Measurements from ENCODE around the gene STK32B.
"Not testable (repeated sequence)": the region's sequence is repeated elsewhere in the genome, so short reads cannot be mapped to it uniquely, and the experiment has no call there.

The STK32B gene

DNA sequence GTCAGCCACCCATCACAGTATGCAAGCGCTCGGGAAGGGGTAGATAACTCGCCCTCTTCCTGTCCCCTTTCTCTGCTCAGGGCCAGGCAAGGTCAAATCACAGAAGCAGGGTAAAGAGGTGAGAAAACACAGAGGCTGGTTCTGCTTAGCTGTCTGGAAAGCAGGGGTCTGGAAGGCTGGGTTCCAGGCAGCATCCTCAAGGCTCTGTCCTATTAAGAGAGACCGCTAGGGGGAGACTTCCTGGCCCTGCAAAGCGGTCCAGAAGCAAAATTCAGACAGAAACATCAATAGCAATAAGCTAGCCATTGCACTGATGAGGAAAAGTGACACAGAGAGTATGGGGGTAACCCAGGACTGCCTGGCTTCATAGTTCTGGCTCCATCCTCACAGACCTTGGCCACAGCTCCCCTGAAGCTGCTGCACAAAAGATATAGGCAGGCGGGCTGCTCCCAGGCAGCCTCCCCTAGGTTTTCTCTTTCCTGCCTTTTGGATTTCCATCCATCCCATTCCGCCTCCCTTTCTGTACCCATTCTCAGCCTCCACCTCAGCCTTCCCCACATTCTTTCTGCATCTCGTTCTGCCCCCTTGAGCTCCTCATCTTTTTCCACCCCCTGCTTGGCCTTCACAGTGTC lies 348.6 kb downstream of the STK32B start:
- FAIRE-seq: no peak

GRCh38 chr4:5403746-5404497 lies 352.6 kb downstream of the STK32B start:
- FAIRE-seq: no peak

DNA sequence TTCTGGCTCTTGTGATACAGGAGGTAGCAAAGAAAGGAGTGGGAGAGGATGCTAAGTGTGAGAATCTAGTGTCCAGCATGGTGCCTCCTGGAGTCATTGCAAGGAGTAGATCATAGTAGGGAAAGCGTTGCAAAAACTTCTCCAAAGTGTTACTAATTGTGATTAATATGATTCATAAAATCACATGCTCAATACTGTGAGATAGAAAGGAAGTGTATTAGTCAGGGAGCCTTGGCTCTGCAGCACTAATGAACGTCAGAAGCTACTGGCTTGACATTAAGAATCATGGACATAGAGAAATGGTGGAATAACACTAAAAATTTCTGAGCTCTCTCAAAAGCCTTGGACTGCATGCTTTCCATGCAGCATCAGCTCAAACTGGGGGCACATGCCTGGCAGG lies 358.0 kb downstream of the STK32B start:
- no peak for FAIRE-seq

GRCh38 chr4:5409972-5410618 lies 358.8 kb downstream of the STK32B start:
- FAIRE-seq: no peak

DNA sequence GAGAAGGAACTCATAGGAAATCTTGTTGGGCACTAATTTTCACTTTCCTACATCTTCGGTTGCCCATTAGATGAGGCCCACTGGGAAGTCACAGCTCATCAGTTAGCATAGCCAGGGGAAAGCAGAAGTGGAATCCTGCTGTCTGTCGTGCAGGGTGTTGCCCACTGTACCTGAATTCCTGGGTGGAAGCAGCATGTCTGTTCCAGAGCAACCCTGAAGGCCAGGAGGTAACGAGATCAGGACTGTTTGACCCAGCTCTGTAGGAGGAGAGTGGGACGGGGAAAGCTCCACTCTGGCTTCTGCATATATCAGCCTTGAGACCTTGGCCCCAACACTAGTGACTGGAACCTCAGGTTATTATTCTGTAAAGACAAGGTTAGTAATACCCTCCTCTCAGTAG lies 361.0 kb downstream of the STK32B start:
- FAIRE-seq: no peak

DNA sequence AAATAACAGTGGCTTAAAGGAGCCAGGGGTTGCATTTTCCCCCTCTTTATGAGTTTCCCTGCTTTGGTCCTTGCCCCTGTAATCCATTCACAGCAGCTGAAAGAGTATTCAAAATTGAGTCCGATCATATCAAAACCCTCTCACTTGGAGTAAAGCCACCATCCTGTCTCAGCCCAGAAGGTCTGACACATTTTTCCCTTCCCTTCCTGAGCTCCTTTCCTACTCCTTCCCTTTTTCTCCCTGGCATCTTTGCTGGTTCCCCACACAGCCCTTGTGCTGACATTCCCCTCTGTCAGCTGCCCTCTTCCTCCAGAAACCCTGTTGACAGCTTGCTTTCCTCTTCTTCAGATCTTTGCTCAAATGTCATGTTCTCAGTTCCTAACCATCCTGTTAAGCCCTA lies 361.5 kb downstream of the STK32B start:
- FAIRE-seq: no peak

DNA sequence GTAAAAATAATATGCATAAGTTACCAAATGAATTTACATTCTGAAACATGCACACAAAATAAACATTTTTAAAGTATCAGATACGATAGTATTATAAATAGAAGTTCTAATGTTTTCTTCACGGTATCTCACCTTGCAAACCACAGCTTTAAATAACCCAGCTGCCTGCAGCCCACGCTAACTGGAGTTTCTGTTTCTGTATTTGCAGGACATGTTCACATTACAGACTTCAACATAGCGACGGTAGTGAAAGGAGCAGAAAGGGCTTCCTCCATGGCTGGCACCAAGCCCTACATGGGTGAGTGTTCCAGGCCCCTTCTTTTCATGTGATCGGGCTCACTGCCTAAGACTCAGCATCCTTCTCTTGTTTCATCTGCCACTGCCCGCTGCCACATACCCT lies 365.4 kb downstream of the STK32B start:
- FAIRE-seq: no peak

GRCh38 chr4:5420266-5420665 lies 369.0 kb downstream of the STK32B start:
- FAIRE-seq: no peak

DNA sequence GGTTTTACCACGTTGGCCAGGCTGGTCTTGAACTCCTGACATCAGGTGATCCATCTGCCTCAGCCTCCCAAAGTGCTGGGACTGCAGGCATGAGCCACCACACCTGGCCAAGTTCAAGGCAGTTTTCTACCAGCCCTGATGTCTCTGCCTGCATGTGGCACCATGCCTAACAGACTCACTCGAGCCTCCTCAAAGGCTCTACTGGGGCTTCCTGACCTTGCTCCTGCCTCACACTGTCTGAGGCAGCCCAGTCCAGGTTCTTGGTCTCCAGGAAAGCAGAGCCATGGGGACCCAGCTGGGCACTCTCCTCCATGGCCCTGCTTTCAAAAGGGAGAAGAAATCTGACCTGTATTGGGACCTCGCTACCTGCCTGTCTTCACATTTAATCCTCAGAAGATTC lies 370.1 kb downstream of the STK32B start:
- FAIRE-seq: no peak

DNA sequence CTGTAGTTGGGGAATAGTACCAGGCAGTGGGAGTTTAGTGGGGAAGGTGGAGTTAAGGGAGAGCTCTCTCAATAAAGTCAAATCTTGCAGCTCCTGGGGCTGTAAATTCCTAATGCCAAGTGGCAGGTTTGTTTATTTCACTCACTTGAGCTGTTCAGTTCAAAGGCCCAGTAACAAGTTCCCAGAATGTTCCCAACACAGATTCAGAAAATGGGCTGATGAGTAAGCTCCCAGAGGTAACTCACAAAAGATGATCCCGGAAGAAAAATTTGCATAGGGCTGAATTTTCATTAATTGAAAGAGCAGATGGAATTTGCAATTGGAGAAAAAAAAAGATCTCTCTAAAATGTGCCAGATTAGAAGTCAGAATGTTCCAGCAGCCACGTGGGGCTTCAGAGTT lies 370.9 kb downstream of the STK32B start:
- FAIRE-seq: no peak

DNA sequence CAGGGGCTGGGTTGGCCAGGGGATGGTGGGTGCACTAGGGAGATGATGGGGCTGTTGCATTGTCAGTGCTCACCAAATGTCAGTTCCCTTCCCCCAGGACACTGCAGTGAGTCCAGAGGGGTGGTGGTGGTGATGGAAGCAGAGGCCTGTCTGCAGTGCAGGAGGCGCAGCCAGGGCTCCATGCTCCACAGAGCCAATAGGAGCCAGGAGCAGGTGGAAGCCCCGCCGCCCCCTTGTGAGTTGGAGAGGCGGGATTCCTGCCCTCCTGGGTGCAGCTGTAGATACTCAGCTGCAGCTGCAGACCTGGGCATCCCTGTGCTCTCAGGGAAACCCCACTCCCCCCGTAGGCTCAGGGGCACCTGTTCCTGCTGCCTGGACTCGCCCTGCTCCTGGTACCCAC lies 372.4 kb downstream of the STK32B start:
- FAIRE-seq: no peak

DNA sequence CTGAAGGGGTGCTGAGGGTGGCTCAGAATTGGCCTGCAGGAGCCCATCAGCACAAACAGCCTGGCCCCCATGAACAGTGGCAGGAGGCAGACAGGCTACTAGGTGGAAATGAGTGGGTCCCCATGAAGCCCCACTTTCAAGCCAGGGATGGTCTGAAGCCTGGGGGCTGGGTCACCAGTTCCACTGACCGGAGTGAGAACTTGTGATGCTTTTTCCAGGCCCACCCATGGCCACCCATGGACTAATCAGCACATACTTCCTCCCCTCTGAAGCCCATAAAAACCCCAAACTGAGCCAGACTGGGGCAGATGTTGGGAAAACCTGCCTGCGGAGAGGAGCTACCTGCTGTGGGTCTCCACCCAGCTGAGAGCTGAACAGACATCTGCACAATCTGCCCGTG lies 372.9 kb downstream of the STK32B start:
- no peak for FAIRE-seq

DNA sequence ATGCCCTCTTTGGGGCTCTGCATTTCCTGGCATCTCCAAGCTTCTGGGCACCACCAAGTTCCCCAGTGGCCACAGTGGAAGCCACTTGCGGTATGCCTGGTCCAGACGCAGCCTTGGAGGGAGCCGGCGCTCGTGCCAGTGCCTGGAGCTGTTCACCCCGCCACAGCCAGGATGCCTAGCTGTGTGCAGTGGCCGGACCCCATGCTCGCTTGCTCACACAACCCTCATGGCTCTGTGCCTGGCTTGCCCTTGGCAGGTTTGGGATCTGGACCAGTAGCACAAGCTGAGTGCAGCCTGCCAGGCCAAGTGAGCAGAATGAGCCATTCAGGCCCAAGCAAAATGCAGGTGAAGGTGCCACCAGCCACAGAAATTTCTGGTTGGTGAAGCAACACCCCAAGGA lies 373.6 kb downstream of the STK32B start:
- no peak for FAIRE-seq

DNA sequence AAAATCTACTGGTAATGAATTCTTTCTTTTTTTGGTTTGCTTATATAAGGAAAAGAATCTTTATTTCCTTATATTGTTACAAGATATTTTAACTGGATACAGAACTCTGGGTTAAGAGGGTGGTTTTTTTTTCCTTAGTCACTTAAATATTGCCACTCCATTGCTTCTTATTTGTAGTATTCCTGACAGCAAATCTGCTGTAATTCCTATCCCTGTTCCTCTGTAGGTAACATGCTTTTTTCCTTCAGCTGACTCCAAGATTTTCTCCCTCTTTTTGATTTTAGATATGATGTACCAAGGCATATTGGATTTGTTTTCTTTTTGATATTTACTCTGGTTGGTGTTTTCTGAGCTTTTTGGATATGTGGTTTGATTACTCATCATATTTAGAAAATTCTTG lies 378.5 kb downstream of the STK32B start:
- no peak for FAIRE-seq

- FAIRE-seq: no peak
These were observed 381.9 kb downstream of the STK32B start for GRCh38 chr4:5433196-5433595.

DNA sequence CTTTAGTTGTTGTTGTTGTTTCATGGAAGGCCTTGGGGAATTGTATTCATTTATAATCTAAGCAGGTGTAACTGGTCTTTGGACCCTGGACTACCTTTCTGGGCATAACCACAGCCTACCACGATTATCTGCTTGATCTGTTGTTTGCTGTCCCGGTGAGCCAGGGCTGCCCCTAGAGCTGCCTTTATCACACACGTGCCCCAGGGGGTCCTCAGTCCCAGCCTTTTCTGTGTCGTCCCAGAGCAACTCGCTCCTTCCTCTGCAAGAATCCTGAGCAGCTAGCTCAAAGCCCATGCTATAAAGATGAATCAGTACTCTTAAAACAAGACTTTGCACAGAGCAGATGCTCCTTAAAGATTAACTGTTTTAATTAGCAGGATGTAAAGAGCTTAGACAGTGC lies 383.9 kb downstream of the STK32B start:
- no peak for FAIRE-seq

GRCh38 chr4:5435823-5436222 lies 384.5 kb downstream of the STK32B start:
- FAIRE-seq: no peak

GRCh38 chr4:5443976-5444802 lies 392.9 kb downstream of the STK32B start:
- FAIRE-seq: not testable (repeated sequence)

DNA sequence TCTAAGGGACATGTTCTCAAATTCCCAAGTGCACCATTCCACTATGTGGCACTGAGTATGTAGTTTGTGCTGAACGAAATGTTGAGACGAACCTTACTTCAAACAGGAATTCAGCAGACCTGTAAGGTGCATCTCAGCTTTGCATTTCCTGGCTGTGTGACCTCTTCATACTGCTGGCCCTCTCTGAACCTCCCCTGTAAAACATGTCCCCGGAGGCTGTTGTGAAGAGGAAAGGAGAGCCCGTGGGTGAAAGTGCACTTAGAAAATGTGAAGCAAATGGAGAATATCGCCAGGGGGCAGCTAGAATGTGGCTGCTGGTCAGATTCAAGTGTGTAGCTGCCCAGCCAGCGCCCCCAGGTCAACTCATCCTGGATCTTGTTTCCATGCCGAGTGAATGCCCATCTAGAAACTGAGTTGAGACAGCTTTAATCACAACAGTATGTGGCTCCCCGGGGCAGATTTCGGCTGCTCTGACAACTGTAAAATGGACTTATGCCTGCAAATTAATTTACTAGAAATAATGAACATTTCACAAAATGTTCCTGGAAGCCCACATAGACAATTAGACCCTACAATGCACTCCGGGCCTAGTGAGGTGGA lies 393.7 kb downstream of the STK32B start:
- FAIRE-seq: no peak

DNA sequence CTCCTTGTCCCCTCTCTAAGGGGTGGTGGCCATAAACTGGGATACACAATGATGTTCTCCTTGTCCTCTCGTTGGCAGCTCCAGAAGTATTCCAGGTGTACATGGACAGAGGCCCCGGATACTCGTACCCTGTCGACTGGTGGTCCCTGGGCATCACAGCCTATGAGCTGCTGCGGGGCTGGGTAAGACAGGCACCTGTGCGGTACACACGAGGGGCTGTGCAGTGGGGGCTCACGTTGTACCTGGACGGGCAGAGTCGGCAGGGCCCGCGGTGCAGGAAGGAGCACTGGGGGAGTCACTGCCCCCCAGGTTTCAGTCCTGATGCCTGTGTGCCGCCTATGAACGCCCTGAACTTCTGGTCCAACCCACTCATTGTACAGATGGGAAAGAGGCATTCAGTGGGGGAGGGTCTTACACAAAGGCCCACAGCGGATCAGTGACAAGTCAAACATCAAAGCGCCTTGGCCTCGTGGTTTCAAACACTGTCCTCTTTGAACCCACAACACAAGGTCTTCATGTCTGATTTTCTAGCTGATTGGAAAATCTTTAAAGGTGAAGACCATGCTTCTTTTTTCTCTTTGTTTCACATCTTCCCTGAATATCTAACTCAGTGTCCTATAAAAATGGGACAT lies 395.4 kb downstream of the STK32B start:
- FAIRE-seq: no peak

DNA sequence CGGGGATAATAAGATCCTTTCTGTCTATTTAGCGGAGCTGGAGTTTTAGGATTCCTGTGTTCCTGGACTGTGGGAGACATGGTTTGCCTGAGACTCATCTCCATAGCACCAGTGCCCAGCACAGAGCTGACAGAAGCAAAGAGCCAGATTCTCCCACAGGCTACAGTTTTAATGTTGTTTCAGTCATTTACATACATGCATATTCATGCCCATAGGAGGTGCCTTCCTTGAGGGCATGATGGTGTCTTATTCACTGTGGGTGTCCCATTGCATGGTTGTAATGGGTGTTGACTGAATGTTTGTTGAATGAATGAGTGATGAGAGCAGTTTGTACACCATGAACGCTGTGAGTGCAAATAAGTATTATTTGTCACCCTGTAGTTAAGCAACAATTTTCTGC lies 396.5 kb downstream of the STK32B start:
- no peak for FAIRE-seq

GRCh38 chr4:5448221-5448620 lies 396.9 kb downstream of the STK32B start:
- FAIRE-seq: no peak

GRCh38 chr4:5451243-5451642 lies 400.0 kb downstream of the STK32B start:
- FAIRE-seq: no peak
